Ovary (tissue), 9 donors: ENCODE results near the gene STEAP1B. TPM values are rescaled to one million over a fixed set of nuclear protein-coding genes. Genes with fewer than 3 reads are reported as not detected.
"Not testable (repeated sequence)": the region's sequence is repeated elsewhere in the genome, so short reads cannot be mapped to it uniquely, and the experiment has no call there.

ENCODE experiments used
- DNase-seq, 5 donors: peaks; one replicate each; pipeline ENCODE4 v3.0.0-alpha.2; 2019 to 2020
- H3K27ac ChIP-seq, 2 donors: fragments of 200-600 bp; one replicate each; pipeline versions ENCODE4 v1.5.1 to v1.8.0; 2019 to 2022
- H3K27me3 ChIP-seq: fragments of 200-600 bp; one replicate; pipeline ENCODE4 v1.8.0; 2022
- H3K36me3 ChIP-seq: fragments of 200-600 bp; sonication (generic); one replicate; pipeline ENCODE4 v1.5.1; 2019
- H3K4me1 ChIP-seq: one replicate; pipeline ENCODE4 v1.8.1; 2013; ENCODE audit warnings: mild to moderate bottlenecking, moderate library complexity; ENCODE audit not compliant: insufficient read depth
- H3K4me3 ChIP-seq: fragments of 200-600 bp; sonication (generic); one replicate; pipeline ENCODE4 v1.5.1; 2017
- H3K9me3 ChIP-seq, 2 donors: fragments of 200-600 bp in 1 of 2; sonication (generic) in 1 of 2; one replicate each; pipeline versions ENCODE4 v1.5.1 to v1.8.1; 2013 to 2019; ENCODE audit warnings: mild to moderate bottlenecking in 1 of 2, moderate library complexity in 1 of 2
- CTCF ChIP-seq, 3 donors: fragments of 450-650 bp in 2 of 3; fragments of 200-600 bp in 1 of 3; IDR thresholded peaks; one replicate each; pipeline versions ENCODE4 v1.5.1 to v1.8.0; 2016 to 2022; ENCODE audit warnings: antibody characterized with exemption in 3 of 3, mild to moderate bottlenecking in 1 of 3
- EP300 ChIP-seq: sonication (generic); formaldehyde crosslinking; IDR thresholded peaks from one replicate; pipeline ENCODE4 v1.6.1; 2017; ENCODE audit warnings: antibody characterized with exemption
- POLR2A ChIP-seq: fragments of 450-650 bp; IDR thresholded peaks from one replicate; pipeline ENCODE4 v1.6.1; 2017; ENCODE audit warnings: antibody characterized with exemption, mild to moderate bottlenecking, moderate library complexity
- WGBS, 3 donors: extraction: QIAGEN DNeasy Blood & Tissue Kit in 1 of 3; methylation state at CpG; one replicate each; pipeline versions ENCODE4 v1.1.5 to v1.1.7; 2013 to 2017; 5-methylcytosine and 5-hydroxymethylcytosine counted together
- intact Hi-C, 4 donors: fragments of 100-400 bp; cut with DNase I; formaldehyde crosslinking; loops; one replicate each; pipeline versions ENCODE4 v1.11.0 to v1.15.1; 2022 to 2023
- polyA plus RNA-seq, 2 donors: library from polyadenylated mRNA; stranded (reverse); fragments of 200-250 nt in 1 of 2; fragments of 350-450 nt in 1 of 2; fragmentation: Illumina TruSeq in 1 of 2; extraction: RNeasy Lipid Tissue Mini Kit (QIAGEN cat#74804) in 1 of 2; gene quantifications; one replicate each; pipeline ENCODE4 v1.2.3, GENCODE V29; 2013 to 2014
- total RNA-seq, 7 donors: library from RNA; depleted of rRNA in 2 of 7; stranded (reverse); fragments of >200 nt in 2 of 7; fragmentation: NEBNext Ultra II Directional in 3 of 7; extraction: Animal tissue kit (Norgen Biotek cat#: 25700) in 3 of 7; gene quantifications; one replicate each; pipeline versions ENCODE4 v1.1.0 to v1.2.4, GENCODE V29; 2016 to 2023
- donor health status: DM: no; HTN: no; CAD: no; lungs with moderate emphysema.
- donor health status: DM: no; HTN: no; CAD: no.
- donor health status: Bipolar disorder and iron deficiency.
- donor health status: DM: yes; HTN: yes; CAD: no.
- donor health status: DM: no; HTN: no; CAD: no.
- donor health status: DM: yes; HTN: yes; CAD: no.

Gene STEAP1B
- total and polyA plus RNA-seq, 9 donors = 0.25 to 0.78 (median 0.37) TPM; not detected in 1

GRCh38 chr7:22435720-22436119 is 64.3 kb downstream of the STEAP1B start:
- Histone ChIP-seq H3K27ac (no peak overlapping the region), H3K27me3 (no peaks in the 10 kb centered on the region), H3K36me3 (no peaks in the 10 kb centered on the region), H3K4me3 (no peak overlapping the region), H3K4me1 (no peaks in the 10 kb centered on the region), H3K9me3 (no peaks in the 10 kb centered on the region)
- no peak for DNase-seq
- intact Hi-C loops = no loop called here
- TF ChIP-seq POLR2A = no peak
- TF ChIP-seq EP300 = no peak
- no peak for TF ChIP-seq CTCF (IDR thresholded peaks at IDR 0.05)
- WGBS, 3 donors = 93 to 94% (median 94%) methylated on average over 8 of the region's 8 CpGs

GRCh38 chr7:22435105-22435504 is 64.9 kb downstream of the STEAP1B start:
- TF ChIP-seq POLR2A (no peak), EP300 (no peak), CTCF (IDR thresholded peaks at IDR 0.05) (no peak)
- DNase-seq = no peak
- intact Hi-C loops = no loop called here
- Histone ChIP-seq H3K4me1 (no peaks in the 10 kb centered on the region), H3K27ac (no peak overlapping the region), H3K4me3 (no peak overlapping the region), H3K9me3 (no peaks in the 10 kb centered on the region), H3K27me3 (no peaks in the 10 kb centered on the region), H3K36me3 (no peaks in the 10 kb centered on the region)
- WGBS, 3 donors = 35 to 63% (median 39%) methylated on average over 4 of the region's 4 CpGs

- DNase-seq = peak in 1 of 5 donors; percentile 22
- WGBS, 3 donors = 67 to 82% (median 79%) methylated on average over 11 of the region's 11 CpGs
- TF ChIP-seq CTCF (IDR thresholded peaks at IDR 0.05) (no peak), EP300 (no peak), POLR2A (no peak)
These were observed 66.1 kb downstream of the STEAP1B start for GRCh38 chr7:22433710-22434460.

DNA sequence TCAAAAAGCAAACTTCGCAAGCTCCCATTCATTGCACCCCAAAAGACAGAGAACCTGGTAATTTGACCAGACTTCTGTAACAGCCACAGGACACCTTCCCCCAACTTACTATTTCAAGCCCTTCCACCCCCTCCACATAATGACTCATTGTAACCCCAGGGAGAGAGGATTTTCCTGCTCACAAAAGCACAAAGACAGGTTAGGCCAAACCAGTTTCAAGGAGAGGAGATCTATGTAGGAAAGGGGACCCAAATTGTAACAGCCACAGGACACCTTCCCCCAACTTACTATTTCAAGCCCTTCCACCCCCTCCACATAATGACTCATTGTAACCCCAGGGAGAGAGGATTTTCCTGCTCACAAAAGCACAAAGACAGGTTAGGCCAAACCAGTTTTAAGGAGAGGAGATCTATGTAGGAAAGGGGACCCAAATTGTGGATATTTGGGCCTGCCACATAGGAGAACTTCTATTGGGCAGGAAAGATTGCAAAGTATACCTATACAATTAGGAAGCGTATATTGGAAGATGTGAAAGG is 66.8 kb downstream of the STEAP1B start:
- WGBS, 3 donors = 95 to 98% (median 96%) methylated on average over 2 of the region's 2 CpGs
- H3K4me1 ChIP-seq, intact Hi-C loops, H3K9me3 ChIP-seq, H3K27me3 ChIP-seq, H3K36me3 ChIP-seq, H3K4me3 ChIP-seq, H3K27ac ChIP-seq, DNase-seq: not testable (repeated sequence)

More at GRCh38 chr7:22433710-22434460, 66.1 kb downstream of the STEAP1B start:
- Histone ChIP-seq H3K4me3 (no peak overlapping the region), H3K27ac (no peak overlapping the region), H3K9me3 (no peaks in the 10 kb centered on the region), H3K27me3 (no peaks in the 10 kb centered on the region), H3K36me3 (no peaks in the 10 kb centered on the region), H3K4me1 (no peaks in the 10 kb centered on the region)
- intact Hi-C loops = no loop called here

- no peak overlapping the region for H3K27ac ChIP-seq
- TF ChIP-seq EP300 (no peak), CTCF (IDR thresholded peaks at IDR 0.05) (no peak), POLR2A (no peak)
- intact Hi-C loops = no loop called here
- no peaks in the 10 kb centered on the region for H3K4me1 ChIP-seq
- no peak overlapping the region for H3K4me3 ChIP-seq
- H3K9me3 ChIP-seq = no peaks in the 10 kb centered on the region
- DNase-seq = no peak
- WGBS, 3 donors = 90 to 96% (median 94%) methylated on average over 3 of the region's 3 CpGs
- H3K36me3 ChIP-seq = no peaks in the 10 kb centered on the region
- no peaks in the 10 kb centered on the region for H3K27me3 ChIP-seq
These were observed 67.7 kb downstream of the STEAP1B start for GRCh38 chr7:22432203-22432718.
